DOHH2 (cell line): ENCODE measurements around the gene MEA1.

Source experiments
- CTCF ChIP-seq: fragments of 200-600 bp; sonication (generic); IDR thresholded peaks from one replicate; pipeline ENCODE4 v1.5.1; 2014; ENCODE audit warnings: antibody characterized with exemption, mild to moderate bottlenecking, low read depth, low read length; ENCODE audit not compliant: poor library complexity, severe bottlenecking
- EZH2phosphoT487 ChIP-seq: fragments of 200-600 bp; sonication (generic); IDR thresholded peaks from 2 replicates; pipeline ENCODE4 v1.6.1; 2017; ENCODE audit warnings: borderline replicate concordance, mild to moderate bottlenecking, antibody characterized with exemption, low read length, moderate library complexity, mixed read lengths

GRCh38 chr6:43016943-43017334, 3.2 kb upstream of the MEA1 start:
- no peak for TF ChIP-seq CTCF
- no peak for TF ChIP-seq EZH2phosphoT487
